HepG2 (cell line): ENCODE measurements around the gene PELI3.

Experiments used
- MXI1 ChIP-seq: IDR thresholded peaks from 3 replicates; pipeline ENCODE4 v1.6.1; 2012; ENCODE audit warnings: low read depth, low read length, inconsistent platforms, borderline replicate concordance
- MZF1 ChIP-seq: sonication (generic); formaldehyde crosslinking; IDR thresholded peaks from 2 replicates; pipeline ENCODE4 v1.8.1; 2023; ENCODE audit warnings: mild to moderate bottlenecking, missing genetic modification reagents, borderline replicate concordance
- RBM22 ChIP-seq: fragments of 200-400 bp; formaldehyde crosslinking; optimal IDR thresholded peaks from 2 replicates; pipeline ENCODE3; 2017; ENCODE audit warnings: mild to moderate bottlenecking, low read length, moderate library complexity
- ZBTB21 ChIP-seq: sonication (generic); formaldehyde crosslinking; IDR thresholded peaks from 2 replicates; pipeline ENCODE4 v1.4.0; 2020; ENCODE audit warnings: missing genetic modification reagents
- ZC3H4 ChIP-seq: sonication (generic); formaldehyde crosslinking; IDR thresholded peaks from 2 replicates; pipeline ENCODE4 v1.4.0; 2020; ENCODE audit warnings: missing genetic modification reagents, borderline replicate concordance

DNA sequence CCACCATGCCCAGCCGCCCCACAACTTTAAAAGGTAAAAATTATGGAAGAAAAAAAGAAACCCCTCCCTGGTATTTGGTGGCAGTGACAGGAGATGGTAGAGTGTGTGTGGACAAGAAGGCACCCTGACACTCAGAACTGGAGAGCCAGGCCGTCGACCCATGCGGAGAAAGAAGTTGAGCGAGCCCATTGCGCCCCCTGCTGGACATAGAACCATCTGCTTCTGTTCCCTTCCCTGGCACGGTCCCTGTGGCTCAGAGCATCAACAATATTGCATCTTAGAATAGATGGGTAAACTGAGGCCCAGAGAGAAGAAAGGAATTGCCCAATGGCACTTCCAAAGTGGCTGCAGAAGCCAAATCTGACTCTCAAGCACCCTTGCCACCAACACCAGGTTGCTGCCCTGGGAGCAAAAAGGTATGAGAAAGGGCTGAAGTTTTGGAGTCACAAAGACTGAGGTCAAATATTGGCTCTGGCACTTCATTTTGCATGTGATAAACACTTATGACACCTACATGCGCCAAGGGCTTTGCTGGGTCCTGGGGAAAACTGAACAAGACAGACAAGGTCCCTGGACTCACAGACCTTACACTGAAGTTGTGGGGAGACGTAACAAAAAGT, 36.6 kb upstream of the PELI3 start:
- TF ChIP-seq RBM22 (no peak), MZF1 (no peak), ZBTB21 (CRISPR knock-in tag) (no peak), ZC3H4 (CRISPR knock-in tag) (no peak), MXI1 (no peak)
